Osteoblast (primary cell): Measurements from ENCODE around the gene ZNF385D. TPM values are rescaled to one million over a fixed set of nuclear protein-coding genes. Genes with fewer than 3 reads are reported as not detected.

Experiments used
- DNase-seq: peaks from one replicate; pipeline ENCODE4 v3.0.0; 2011; ENCODE audit warnings: low spot score, mixed read lengths; ENCODE audit not compliant: insufficient read length; ENCODE audit errors: missing footprints
- H2AFZ ChIP-seq: 2 replicates; pipeline ENCODE4 v1.6.0; 2011; ENCODE audit warnings: mild to moderate bottlenecking, low read length
- H3K27ac ChIP-seq: 2 replicates; pipeline ENCODE4 v1.5.1; 2011; ENCODE audit warnings: mild to moderate bottlenecking, low read depth, low read length, moderate library complexity
- H3K27me3 ChIP-seq: 2 replicates; pipeline ENCODE4 v1.6.0; 2012; ENCODE audit warnings: mild to moderate bottlenecking, control low read depth, inconsistent platforms, low read length, moderate library complexity; ENCODE audit not compliant: insufficient read depth
- H3K36me3 ChIP-seq: 2 replicates; pipeline ENCODE4 v1.5.1; 2011; ENCODE audit warnings: mild to moderate bottlenecking, low read length, control low read depth, moderate library complexity; ENCODE audit not compliant: insufficient read depth
- H3K4me1 ChIP-seq: 2 replicates; pipeline ENCODE4 v1.5.1; 2011; ENCODE audit warnings: mild to moderate bottlenecking, low read length, control low read depth, moderate library complexity; ENCODE audit not compliant: insufficient read depth
- H3K4me2 ChIP-seq: 2 replicates; pipeline ENCODE4 v1.6.0; 2011; ENCODE audit warnings: mild to moderate bottlenecking, low read length; ENCODE audit not compliant: insufficient read depth
- H3K4me3 ChIP-seq: fragments of 200-600 bp; sonication (generic); 3 replicates; pipeline ENCODE4 v1.5.1; 2012; ENCODE audit warnings: mild to moderate bottlenecking, low read length, inconsistent platforms; ENCODE audit not compliant: insufficient read depth
- H3K79me2 ChIP-seq: 2 replicates; pipeline ENCODE4 v1.6.0; 2012; ENCODE audit warnings: mild to moderate bottlenecking, low read length, control low read depth, inconsistent platforms; ENCODE audit not compliant: insufficient read depth
- H3K9me3 ChIP-seq: 2 replicates; pipeline ENCODE4 v1.5.1; 2011; ENCODE audit warnings: low read depth, low read length, control low read depth
- H4K20me1 ChIP-seq: 2 replicates; pipeline ENCODE4 v1.6.0; 2012; ENCODE audit warnings: mild to moderate bottlenecking, low read length, control low read depth; ENCODE audit not compliant: insufficient read depth
- total RNA-seq: library from RNA; depleted of rRNA; stranded (reverse); fragments of >200 nt; gene quantifications from 2 replicates; pipeline ENCODE4 v1.2.3, GENCODE V29; 2012
- TF ChIP-seq, protein P1 (sequence below): IDR thresholded peaks from 2 replicates; pipeline ENCODE4 v1.5.1; 2011; ENCODE audit warnings: mild to moderate bottlenecking, low read depth, low read length, moderate library complexity; ENCODE audit errors: extremely low read depth

The ZNF385D gene
- total RNA-seq, 1 donor: 2.5 TPM

DNA sequence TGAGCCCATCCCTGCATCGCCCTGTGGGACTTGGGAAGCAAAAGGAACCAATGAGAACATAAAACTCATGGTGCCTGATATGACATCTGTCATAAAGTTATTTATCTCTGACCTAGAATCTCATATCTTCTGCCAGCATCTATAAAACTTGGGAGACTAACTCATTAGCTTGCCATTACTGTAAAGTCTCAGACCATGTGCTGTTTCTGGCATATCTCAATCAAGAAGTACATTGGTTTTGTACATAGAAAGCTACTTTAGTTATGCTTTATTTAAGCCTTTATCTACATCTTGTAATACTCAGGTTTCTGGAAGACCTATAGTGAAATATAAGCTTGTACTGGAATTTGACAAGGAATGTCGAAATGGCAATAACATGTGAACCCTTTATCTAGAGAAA lies 112.5 kb downstream of the ZNF385D start:
- Histone ChIP-seq H3K4me1 (no peaks in the 10 kb centered on the region), H3K27ac (no peak overlapping the region), H4K20me1 (no peaks in the 10 kb centered on the region), H3K4me3 (no peak overlapping the region), H3K9me3 (no peaks in the 10 kb centered on the region), H3K36me3 (no peaks in the 10 kb centered on the region), H3K79me2 (no peaks in the 10 kb centered on the region), H3K27me3 (no peaks in the 10 kb centered on the region), H2AFZ (no peak overlapping the region), H3K4me2 (no peak overlapping the region)
- TF ChIP-seq, protein P1, sequence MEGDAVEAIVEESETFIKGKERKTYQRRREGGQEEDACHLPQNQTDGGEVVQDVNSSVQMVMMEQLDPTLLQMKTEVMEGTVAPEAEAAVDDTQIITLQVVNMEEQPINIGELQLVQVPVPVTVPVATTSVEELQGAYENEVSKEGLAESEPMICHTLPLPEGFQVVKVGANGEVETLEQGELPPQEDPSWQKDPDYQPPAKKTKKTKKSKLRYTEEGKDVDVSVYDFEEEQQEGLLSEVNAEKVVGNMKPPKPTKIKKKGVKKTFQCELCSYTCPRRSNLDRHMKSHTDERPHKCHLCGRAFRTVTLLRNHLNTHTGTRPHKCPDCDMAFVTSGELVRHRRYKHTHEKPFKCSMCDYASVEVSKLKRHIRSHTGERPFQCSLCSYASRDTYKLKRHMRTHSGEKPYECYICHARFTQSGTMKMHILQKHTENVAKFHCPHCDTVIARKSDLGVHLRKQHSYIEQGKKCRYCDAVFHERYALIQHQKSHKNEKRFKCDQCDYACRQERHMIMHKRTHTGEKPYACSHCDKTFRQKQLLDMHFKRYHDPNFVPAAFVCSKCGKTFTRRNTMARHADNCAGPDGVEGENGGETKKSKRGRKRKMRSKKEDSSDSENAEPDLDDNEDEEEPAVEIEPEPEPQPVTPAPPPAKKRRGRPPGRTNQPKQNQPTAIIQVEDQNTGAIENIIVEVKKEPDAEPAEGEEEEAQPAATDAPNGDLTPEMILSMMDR: no peak
- DNase-seq: no peak

GRCh38 chr3:21634112-21634511 lies 116.9 kb downstream of the ZNF385D start:
- Histone ChIP-seq H3K27ac (no peak overlapping the region), H3K27me3 (no peaks in the 10 kb centered on the region), H3K4me3 (no peak overlapping the region), H3K4me1 (no peaks in the 10 kb centered on the region), H3K9me3 (no peaks in the 10 kb centered on the region), H3K36me3 (no peaks in the 10 kb centered on the region), H2AFZ (no peak overlapping the region), H3K4me2 (no peak overlapping the region), H3K79me2 (no peaks in the 10 kb centered on the region), H4K20me1 (no peaks in the 10 kb centered on the region)
- DNase-seq: no peak
- TF ChIP-seq, protein P1: no peak

- no peak for DNase-seq
- H3K9me3 ChIP-seq: no peaks in the 10 kb centered on the region
- TF ChIP-seq, protein P1: no peak
These were observed 126.5 kb downstream of the ZNF385D start for GRCh38 chr3:21624524-21624923.

GRCh38 chr3:21621181-21621651 lies 129.8 kb downstream of the ZNF385D start:
- Histone ChIP-seq H3K4me1 (no peaks in the 10 kb centered on the region), H3K4me3 (no peak overlapping the region), H3K9me3 (no peaks in the 10 kb centered on the region), H3K4me2 (no peak overlapping the region), H2AFZ (no peak overlapping the region), H3K36me3 (no peaks in the 10 kb centered on the region), H4K20me1 (no peaks in the 10 kb centered on the region), H3K27me3 (no peaks in the 10 kb centered on the region), H3K79me2 (no peaks in the 10 kb centered on the region), H3K27ac (no peak overlapping the region)
- DNase-seq: peak; percentile 22
- TF ChIP-seq, protein P1: no peak

More at GRCh38 chr3:21624524-21624923, 126.5 kb downstream of the ZNF385D start:
- Histone ChIP-seq H3K27ac (no peak overlapping the region), H2AFZ (no peak overlapping the region), H3K79me2 (no peaks in the 10 kb centered on the region), H3K4me2 (no peak overlapping the region), H4K20me1 (no peaks in the 10 kb centered on the region), H3K4me1 (no peaks in the 10 kb centered on the region), H3K4me3 (no peak overlapping the region), H3K36me3 (no peaks in the 10 kb centered on the region), H3K27me3 (no peaks in the 10 kb centered on the region)
